Endodermal cell (in vitro differentiated cells): ENCODE measurements around the gene TSC2. TPM values are rescaled to one million over a fixed set of nuclear protein-coding genes. Genes with fewer than 3 reads are reported as not detected.

Experiments used
- DNase-seq: peaks from one replicate; pipeline ENCODE4 v3.0.0-alpha.2; 2017
- H3K27ac ChIP-seq: 2 replicates; pipeline ENCODE4 v1.5.1; 2013; ENCODE audit warnings: mild to moderate bottlenecking, low read depth, low read length, moderate library complexity
- H3K27me3 ChIP-seq: 2 replicates; pipeline ENCODE4 v1.6.1; 2013; ENCODE audit warnings: mild to moderate bottlenecking, low read length, moderate library complexity; ENCODE audit not compliant: insufficient read depth, control insufficient read depth, poor library complexity, severe bottlenecking
- H3K36me3 ChIP-seq: 2 replicates; pipeline ENCODE4 v1.7.0; 2013; ENCODE audit warnings: mild to moderate bottlenecking, low read length, moderate library complexity; ENCODE audit not compliant: control insufficient read depth, insufficient read depth
- H3K4me1 ChIP-seq: one replicate; pipeline ENCODE4 v1.7.0; 2013; ENCODE audit warnings: low read length; ENCODE audit not compliant: control insufficient read depth, insufficient read depth
- H3K4me3 ChIP-seq: 2 replicates; pipeline ENCODE4 v1.5.1; 2013; ENCODE audit warnings: mild to moderate bottlenecking, low read length, moderate library complexity
- H3K9ac ChIP-seq: 2 replicates; pipeline ENCODE4 v1.6.1; 2013; ENCODE audit warnings: mild to moderate bottlenecking, low read length, moderate library complexity; ENCODE audit not compliant: poor library complexity, severe bottlenecking; ENCODE audit errors: extremely low read depth
- H3K9me3 ChIP-seq: 2 replicates; pipeline ENCODE4 v1.6.1; 2013; ENCODE audit warnings: mild to moderate bottlenecking, low read length, moderate library complexity; ENCODE audit not compliant: control insufficient read depth
- H3K27ac Mint-ChIP-seq: 2 replicates; pipeline ENCODE4 v1.8.0; 2020; ENCODE audit warnings: mixed read lengths
- H3K27me3 Mint-ChIP-seq: 2 replicates; pipeline ENCODE4 v1.8.0; 2021; ENCODE audit warnings: mild to moderate bottlenecking, mixed read lengths; ENCODE audit not compliant: insufficient read depth
- H3K36me3 Mint-ChIP-seq: 2 replicates; pipeline ENCODE4 v1.8.0; 2020; ENCODE audit warnings: low read depth, mixed read lengths
- H3K4me1 Mint-ChIP-seq: 2 replicates; pipeline ENCODE4 v1.8.0; 2020; ENCODE audit warnings: mixed read lengths
- H3K4me3 Mint-ChIP-seq: 2 replicates; pipeline ENCODE4 v1.8.0; 2020; ENCODE audit warnings: mild to moderate bottlenecking, moderate library complexity, mixed read lengths
- H3K9me3 Mint-ChIP-seq: 2 replicates; pipeline ENCODE4 v1.8.0; 2020; ENCODE audit warnings: mild to moderate bottlenecking, mixed read lengths
- WGBS, 2 experiments: methylation state at CpG; one replicate each; pipeline versions ENCODE4 v1.1.5 to v1.1.7; 2013; ENCODE audit warnings: missing lambda C conversion rate in 2 of 2, mixed read lengths in 1 of 2; ENCODE audit not compliant: insufficient coverage in 1 of 2, insufficient read length in 1 of 2; 5-methylcytosine and 5-hydroxymethylcytosine counted together
- total RNA-seq, 2 donors: library from RNA; stranded (reverse); fragmentation: NEBNext Ultra II Directional in 1 of 2; extraction: Animal tissue kit (Norgen Biotek cat#: 25700) in 1 of 2; gene quantifications; 2 replicates in 1 of 2; 3 replicates in 1 of 2; pipeline ENCODE4 v1.2.1, GENCODE V29; 2021
- TF ChIP-seq, protein P1 (sequence below): fragments of 200-600 bp; sonication (generic); conservative IDR thresholded peaks from 2 replicates; pipeline ENCODE4 v1.5.0; 2021; ENCODE audit warnings: antibody characterized with exemption, mild to moderate bottlenecking

The TSC2 gene
- total RNA-seq, 2 donors from 2014 or later = 166 to 192 TPM

DNA sequence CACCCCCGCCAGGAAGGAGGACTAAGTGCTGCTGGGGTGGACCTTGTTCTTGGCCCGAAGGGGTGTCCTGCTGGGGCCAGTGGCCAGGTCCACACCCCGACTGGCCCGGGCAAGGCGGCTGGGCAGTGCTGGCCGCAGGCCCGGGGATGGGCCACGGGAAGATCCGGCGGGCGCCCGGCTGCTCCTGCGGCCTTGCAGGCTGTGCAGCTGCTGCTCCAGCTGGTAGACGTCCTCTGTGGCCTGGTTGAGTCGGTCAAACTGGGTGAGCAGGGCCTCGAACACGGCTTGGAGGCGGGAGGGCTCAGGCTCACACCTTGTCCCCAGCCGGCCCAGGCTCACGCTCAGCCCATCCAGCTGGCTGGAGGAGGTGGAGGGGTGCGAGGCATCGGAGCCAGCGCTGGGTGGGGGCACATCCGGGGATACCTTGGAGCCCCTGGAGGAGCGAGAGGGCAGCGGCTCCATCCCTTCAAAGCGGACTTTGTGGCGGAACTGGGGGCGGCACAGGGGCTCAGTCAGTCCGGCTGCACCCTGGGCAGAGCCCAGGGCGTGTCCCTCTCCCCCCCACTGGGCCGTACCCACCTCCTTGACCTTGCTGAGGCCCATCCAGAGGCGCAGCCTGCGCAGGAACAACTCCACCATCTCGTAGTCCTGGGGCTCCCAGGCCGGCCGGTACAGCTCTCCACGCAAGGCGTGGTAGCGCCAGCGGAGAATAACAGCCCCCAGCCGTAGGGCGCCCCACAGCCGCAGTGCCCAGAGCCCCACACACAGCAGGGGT lies 42.1 kb downstream of the TSC2 start:
- H3K36me3 ChIP-seq = peaks cover 19% of the 10 kb centered on the region

DNA sequence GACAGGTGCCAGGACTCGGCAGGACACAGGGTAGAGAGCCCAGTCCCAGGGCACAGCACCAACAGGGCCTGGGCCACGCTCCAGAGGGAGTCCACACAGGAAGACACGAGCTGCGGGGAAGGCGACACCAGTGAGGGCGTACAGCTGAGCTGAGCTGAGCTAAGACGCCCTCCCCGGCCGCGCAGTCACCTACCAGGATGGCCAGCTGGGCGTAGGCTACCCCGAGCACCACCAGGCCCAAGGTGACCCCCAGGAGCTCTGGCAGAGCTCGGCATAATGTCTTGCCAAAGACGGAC lies 42.6 kb downstream of the TSC2 start:
- H3K4me3 Mint-ChIP-seq = peak overlapping the region; percentile 29

More for the DNA sequence above, 42.1 kb downstream of the TSC2 start:
- TF ChIP-seq, protein P1, sequence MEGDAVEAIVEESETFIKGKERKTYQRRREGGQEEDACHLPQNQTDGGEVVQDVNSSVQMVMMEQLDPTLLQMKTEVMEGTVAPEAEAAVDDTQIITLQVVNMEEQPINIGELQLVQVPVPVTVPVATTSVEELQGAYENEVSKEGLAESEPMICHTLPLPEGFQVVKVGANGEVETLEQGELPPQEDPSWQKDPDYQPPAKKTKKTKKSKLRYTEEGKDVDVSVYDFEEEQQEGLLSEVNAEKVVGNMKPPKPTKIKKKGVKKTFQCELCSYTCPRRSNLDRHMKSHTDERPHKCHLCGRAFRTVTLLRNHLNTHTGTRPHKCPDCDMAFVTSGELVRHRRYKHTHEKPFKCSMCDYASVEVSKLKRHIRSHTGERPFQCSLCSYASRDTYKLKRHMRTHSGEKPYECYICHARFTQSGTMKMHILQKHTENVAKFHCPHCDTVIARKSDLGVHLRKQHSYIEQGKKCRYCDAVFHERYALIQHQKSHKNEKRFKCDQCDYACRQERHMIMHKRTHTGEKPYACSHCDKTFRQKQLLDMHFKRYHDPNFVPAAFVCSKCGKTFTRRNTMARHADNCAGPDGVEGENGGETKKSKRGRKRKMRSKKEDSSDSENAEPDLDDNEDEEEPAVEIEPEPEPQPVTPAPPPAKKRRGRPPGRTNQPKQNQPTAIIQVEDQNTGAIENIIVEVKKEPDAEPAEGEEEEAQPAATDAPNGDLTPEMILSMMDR = no peak
- Histone ChIP-seq H3K4me1 (peaks cover 8% of the 10 kb centered on the region), H3K9ac (no peak overlapping the region), H3K27ac (no peak overlapping the region), H3K4me3 (no peak overlapping the region), H3K9me3 (no peaks in the 10 kb centered on the region), H3K27me3 (no peaks in the 10 kb centered on the region)
- H3K27me3 Mint-ChIP-seq = no peaks in the 10 kb centered on the region
- peaks cover 13% of the 10 kb centered on the region for H3K36me3 Mint-ChIP-seq
- H3K4me3 Mint-ChIP-seq = peak overlapping the region; percentile 29
- no peak overlapping the region for H3K27ac Mint-ChIP-seq
- WGBS, 2 experiments = 96 to 98% methylated on average over 31 to 44 of the region's 44 CpGs
- DNase-seq = no peak
- no peaks in the 10 kb centered on the region for H3K9me3 Mint-ChIP-seq
- no peaks in the 10 kb centered on the region for H3K4me1 Mint-ChIP-seq

DNA sequence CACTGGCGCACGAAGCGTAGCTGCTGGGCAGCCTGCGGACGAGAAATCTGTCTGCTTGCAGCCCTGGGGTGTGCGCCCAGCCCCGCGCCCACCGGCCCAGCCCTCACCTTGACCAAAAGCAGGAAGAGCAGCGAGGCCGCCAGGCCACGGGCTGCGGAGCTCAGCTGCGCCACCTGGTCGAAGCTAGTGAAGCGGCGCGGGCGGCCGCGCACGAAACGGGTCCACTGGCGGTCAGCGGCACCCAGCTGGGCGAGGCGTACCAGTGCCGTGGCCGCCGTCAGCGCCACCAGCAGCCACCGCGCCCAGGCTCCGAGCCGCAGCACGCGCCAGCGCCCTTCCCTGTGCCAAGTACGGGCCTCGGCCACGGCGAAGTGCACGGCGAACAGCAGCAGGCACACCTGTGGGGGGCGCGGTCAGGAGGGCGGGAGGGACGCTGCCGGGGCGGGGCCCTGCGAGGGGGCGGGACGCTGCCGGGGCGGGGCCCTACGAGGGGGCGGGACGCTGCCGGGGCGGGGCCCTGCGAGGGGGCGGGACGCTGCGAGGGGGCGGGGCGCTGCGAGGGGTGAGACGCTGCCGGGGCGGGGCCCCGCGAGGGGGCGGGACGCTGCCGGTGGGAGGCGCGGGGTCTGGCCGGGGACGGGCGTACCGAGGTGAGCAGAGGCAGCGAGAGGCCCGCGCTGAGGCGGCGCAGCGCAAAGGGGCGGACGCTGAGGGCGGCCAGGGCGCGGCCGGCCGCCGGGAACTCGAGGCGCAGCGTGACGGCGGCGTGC lies 43.2 kb downstream of the TSC2 start:
- Mint-ChIP-seq H3K27me3 (no peaks in the 10 kb centered on the region), H3K4me1 (no peaks in the 10 kb centered on the region), H3K27ac (no peak overlapping the region), H3K4me3 (peak overlapping the region; percentile 39), H3K9me3 (no peaks in the 10 kb centered on the region), H3K36me3 (peaks cover 20% of the 10 kb centered on the region)
- Histone ChIP-seq H3K27ac (peak overlapping the region; percentile 4), H3K4me1 (peaks cover 8% of the 10 kb centered on the region), H3K36me3 (peaks cover 20% of the 10 kb centered on the region), H3K9ac (peak overlapping the region; percentile 47), H3K9me3 (no peaks in the 10 kb centered on the region), H3K4me3 (peak overlapping the region; percentile 75), H3K27me3 (no peaks in the 10 kb centered on the region)
- peak; percentile 97 for DNase-seq
- TF ChIP-seq, protein P1 = peak; percentile 78
- WGBS, 2 experiments = 9 to 28% methylated on average over 34 to 101 of the region's 101 CpGs

More for the DNA sequence above, 42.6 kb downstream of the TSC2 start:
- H3K9me3 Mint-ChIP-seq = no peaks in the 10 kb centered on the region
- WGBS, 2 experiments = 88 to 93% methylated on average over 13 to 14 of the region's 14 CpGs
- peaks cover 8% of the 10 kb centered on the region for H3K4me1 ChIP-seq
- H3K4me1 Mint-ChIP-seq = no peaks in the 10 kb centered on the region
- no peaks in the 10 kb centered on the region for H3K27me3 Mint-ChIP-seq
- H3K9ac ChIP-seq = no peak overlapping the region
- H3K36me3 Mint-ChIP-seq = peaks cover 15% of the 10 kb centered on the region
- peaks cover 19% of the 10 kb centered on the region for H3K36me3 ChIP-seq
- H3K27ac Mint-ChIP-seq = no peak overlapping the region
- H3K27ac ChIP-seq = no peak overlapping the region
- H3K27me3 ChIP-seq = no peaks in the 10 kb centered on the region
- peak overlapping the region; percentile 68 for H3K4me3 ChIP-seq
- no peak for DNase-seq
- TF ChIP-seq, protein P1 = no peak
- no peaks in the 10 kb centered on the region for H3K9me3 ChIP-seq
